DMS153 (cell line): ENCODE results near the gene ACACA.
A peak's percentile ranks its signal among the peaks of the same experiment; 100 is the strongest.

Source experiments
- DNase-seq: peaks from one replicate; lab custom pipeline; 2025; lab: John Stamatoyannopoulos, UW

Gene ACACA

GRCh38 chr17:37225465-37225864, 181.2 kb downstream of the ACACA start:
- DNase-seq, result no peak

- no peak for DNase-seq
Measured at GRCh38 chr17:37221865-37222264, 184.8 kb downstream of the ACACA start.

- no peak for DNase-seq
Measured at GRCh38 chr17:37220607-37220953, 186.1 kb downstream of the ACACA start.

- no peak for DNase-seq
Measured at GRCh38 chr17:37219876-37220606, 186.6 kb downstream of the ACACA start.

GRCh38 chr17:37218849-37219248, 187.8 kb downstream of the ACACA start:
- no peak for DNase-seq

GRCh38 chr17:37214416-37214815, 192.2 kb downstream of the ACACA start:
- no peak for DNase-seq

- no peak for DNase-seq
Measured at GRCh38 chr17:37213927-37214326, 192.7 kb downstream of the ACACA start.

GRCh38 chr17:37212179-37212578, 194.5 kb downstream of the ACACA start:
- DNase-seq, result no peak

- DNase-seq, result no peak
Measured at GRCh38 chr17:37211136-37211535, 195.5 kb downstream of the ACACA start.

- DNase-seq, result no peak
Measured at GRCh38 chr17:37207103-37207502, 199.5 kb downstream of the ACACA start.

- DNase-seq, result no peak
Measured at GRCh38 chr17:37206299-37206698, 200.3 kb downstream of the ACACA start.

- DNase-seq, result no peak
Measured at GRCh38 chr17:37200497-37200896, 206.1 kb downstream of the ACACA start.

- DNase-seq, result no peak
Measured at GRCh38 chr17:37197336-37197735, 209.3 kb downstream of the ACACA start.

- no peak for DNase-seq
Measured at GRCh38 chr17:37194208-37194607, 212.4 kb downstream of the ACACA start.

- DNase-seq, result no peak
Measured at GRCh38 chr17:37191219-37191618, 215.4 kb downstream of the ACACA start.

- no peak for DNase-seq
Measured at GRCh38 chr17:37190493-37190892, 216.1 kb downstream of the ACACA start.

GRCh38 chr17:37188157-37188556, 218.5 kb downstream of the ACACA start:
- no peak for DNase-seq

- no peak for DNase-seq
Measured at GRCh38 chr17:37187262-37187661, 219.4 kb downstream of the ACACA start.

GRCh38 chr17:37182786-37183465, 223.7 kb downstream of the ACACA start:
- DNase-seq, result no peak

GRCh38 chr17:37180376-37180775, 226.3 kb downstream of the ACACA start:
- DNase-seq, result no peak

GRCh38 chr17:37179893-37180292, 226.7 kb downstream of the ACACA start:
- DNase-seq, result no peak

GRCh38 chr17:37177254-37177870, 229.3 kb downstream of the ACACA start:
- DNase-seq, result peak; percentile 76

- DNase-seq, result no peak
Measured at GRCh38 chr17:37176723-37177122, 229.9 kb downstream of the ACACA start.
